DOHH2 (cell line): ENCODE data around the gene SIGLEC6.

ENCODE experiments used
- EZH2phosphoT487 ChIP-seq: fragments of 200-600 bp; sonication (generic); IDR thresholded peaks from 2 replicates; pipeline ENCODE4 v1.6.1; 2017; ENCODE audit warnings: borderline replicate concordance, mild to moderate bottlenecking, antibody characterized with exemption, low read length, moderate library complexity, mixed read lengths
- TF ChIP-seq, protein P1 (sequence below): fragments of 200-600 bp; sonication (generic); IDR thresholded peaks from one replicate; pipeline ENCODE4 v1.5.1; 2014; ENCODE audit warnings: antibody characterized with exemption, mild to moderate bottlenecking, low read depth, low read length; ENCODE audit not compliant: poor library complexity, severe bottlenecking

DNA sequence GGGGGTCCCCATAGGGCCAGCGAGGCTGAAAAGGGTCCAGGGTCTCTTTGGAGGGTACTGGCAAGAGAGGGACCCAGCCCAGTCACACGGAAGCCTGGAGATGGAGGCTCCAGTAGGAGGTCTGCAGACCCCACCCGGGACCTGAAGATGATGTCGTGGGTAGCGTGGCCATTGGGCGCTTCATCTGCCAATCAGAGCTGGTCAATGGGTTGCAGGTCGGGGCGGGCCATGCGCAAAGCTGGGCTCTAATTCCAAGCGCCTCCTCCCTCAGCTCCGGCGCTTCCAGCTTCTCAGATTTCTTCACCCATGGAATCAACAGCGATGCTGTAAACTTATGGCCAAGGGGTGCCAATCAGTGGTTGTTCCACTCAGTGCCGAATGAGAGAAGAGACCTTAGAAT, 40.8 kb downstream of the SIGLEC6 start:
- TF ChIP-seq, protein P1, sequence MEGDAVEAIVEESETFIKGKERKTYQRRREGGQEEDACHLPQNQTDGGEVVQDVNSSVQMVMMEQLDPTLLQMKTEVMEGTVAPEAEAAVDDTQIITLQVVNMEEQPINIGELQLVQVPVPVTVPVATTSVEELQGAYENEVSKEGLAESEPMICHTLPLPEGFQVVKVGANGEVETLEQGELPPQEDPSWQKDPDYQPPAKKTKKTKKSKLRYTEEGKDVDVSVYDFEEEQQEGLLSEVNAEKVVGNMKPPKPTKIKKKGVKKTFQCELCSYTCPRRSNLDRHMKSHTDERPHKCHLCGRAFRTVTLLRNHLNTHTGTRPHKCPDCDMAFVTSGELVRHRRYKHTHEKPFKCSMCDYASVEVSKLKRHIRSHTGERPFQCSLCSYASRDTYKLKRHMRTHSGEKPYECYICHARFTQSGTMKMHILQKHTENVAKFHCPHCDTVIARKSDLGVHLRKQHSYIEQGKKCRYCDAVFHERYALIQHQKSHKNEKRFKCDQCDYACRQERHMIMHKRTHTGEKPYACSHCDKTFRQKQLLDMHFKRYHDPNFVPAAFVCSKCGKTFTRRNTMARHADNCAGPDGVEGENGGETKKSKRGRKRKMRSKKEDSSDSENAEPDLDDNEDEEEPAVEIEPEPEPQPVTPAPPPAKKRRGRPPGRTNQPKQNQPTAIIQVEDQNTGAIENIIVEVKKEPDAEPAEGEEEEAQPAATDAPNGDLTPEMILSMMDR: no peak
- TF ChIP-seq EZH2phosphoT487: no peak
